H1 (cell line): ENCODE measurements around the gene TMC3.

Source experiments
- CREB1 ChIP-seq: IDR thresholded peaks from 2 replicates; pipeline ENCODE4 v1.6.1; 2012; ENCODE audit warnings: inconsistent platforms
- CTCF ChIP-seq, 3 experiments: IDR thresholded peaks; 1 replicate in 2 of 3; 2 replicates in 1 of 3; pipeline versions ENCODE4 v1.5.1 to v1.6.1; 2011; ENCODE audit warnings: low read length in 3 of 3, mild to moderate bottlenecking in 3 of 3, inconsistent platforms in 2 of 3, low read depth in 1 of 3, moderate library complexity in 1 of 3; ENCODE audit not compliant: insufficient read depth in 1 of 3; ENCODE audit errors: control extremely low read depth in 1 of 3
- EP300 ChIP-seq, 2 experiments: IDR thresholded peaks; 1 replicate in 1 of 2; 2 replicates in 1 of 2; pipeline ENCODE4 v1.6.1; 2011 to 2012; ENCODE audit warnings: low read depth in 2 of 2, low read length in 2 of 2, mild to moderate bottlenecking in 2 of 2, borderline replicate concordance in 1 of 2, inconsistent platforms in 1 of 2, moderate library complexity in 1 of 2
- NRF1 ChIP-seq: IDR thresholded peaks from 2 replicates; pipeline ENCODE4 v1.6.1; 2011; ENCODE audit warnings: mild to moderate bottlenecking, low read depth, low read length, improper control_type of control experiment
- POLR2A ChIP-seq, 2 experiments: IDR thresholded peaks; 1 replicate in 1 of 2; 2 replicates in 1 of 2; pipeline ENCODE4 v1.6.1; 2011; ENCODE audit warnings: low read depth in 2 of 2, low read length in 2 of 2, mild to moderate bottlenecking in 2 of 2; ENCODE audit errors: control extremely low read depth in 1 of 2

DNA sequence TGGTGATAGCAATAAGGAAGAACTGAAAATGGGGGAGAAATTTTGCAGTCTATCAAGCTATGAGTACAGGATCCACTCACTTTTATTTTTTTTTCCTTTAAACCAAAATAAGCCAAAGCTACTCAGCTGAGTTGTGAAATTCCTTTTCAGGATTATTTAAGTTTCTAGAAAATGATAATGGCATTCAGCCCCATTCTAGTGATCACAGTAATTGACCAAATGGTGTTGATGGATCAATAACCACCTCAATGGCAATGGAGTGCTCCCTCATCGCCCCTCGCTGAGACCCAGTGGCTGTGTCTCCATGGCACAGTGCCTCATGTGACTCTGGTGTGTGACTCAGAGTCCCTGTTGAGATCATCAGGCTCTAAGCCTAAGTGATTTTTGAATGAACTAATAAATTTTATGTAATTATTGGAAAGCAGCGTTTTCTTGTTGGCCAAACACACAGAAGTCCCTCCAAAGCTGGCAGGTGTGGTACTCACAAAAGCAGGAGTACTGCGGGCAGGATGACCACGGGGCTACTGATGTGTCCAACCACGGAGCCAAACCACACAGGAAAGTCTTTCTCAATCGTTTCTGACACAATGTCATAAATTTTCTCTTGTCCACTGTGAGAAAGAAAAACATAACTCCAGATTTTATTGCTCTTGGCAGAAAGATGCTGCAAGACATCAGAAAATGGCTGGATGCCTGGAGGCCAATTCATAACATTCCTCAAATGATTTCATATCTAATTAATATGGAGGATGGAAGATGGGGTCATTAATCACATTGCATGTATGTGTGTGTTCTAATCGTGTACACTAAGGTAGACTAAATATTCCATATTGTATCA, 35.6 kb downstream of the TMC3 start:
- no peak for TF ChIP-seq EP300 (IDR thresholded peaks at IDR 0.05; ENCODE audit: borderline replicate concordance in 1 of 2, low read depth in 2 of 2, low read length in 2 of 2)
- no peak for TF ChIP-seq CTCF (IDR thresholded peaks at IDR 0.05; ENCODE audit: control extremely low read depth in 1 of 3, insufficient read depth in 1 of 3, low read depth in 1 of 3, low read length in 3 of 3)
- no peak for TF ChIP-seq CREB1
- TF ChIP-seq NRF1, result no peak
- no peak for TF ChIP-seq POLR2A (IDR thresholded peaks at IDR 0.05; ENCODE audit: control extremely low read depth in 1 of 2, low read depth in 2 of 2, low read length in 2 of 2)
